Hepatocyte (in vitro differentiated cells): Measurements from ENCODE around the gene CENPP. TPM values are rescaled to one million over a fixed set of nuclear protein-coding genes. Genes with fewer than 3 reads are reported as not detected.
A peak's percentile ranks its signal among the peaks of the same experiment; 100 is the strongest.

Source experiments
- DNase-seq: peaks from one replicate; pipeline ENCODE4 v3.0.0-alpha.2; 2016; ENCODE audit warnings: low spot score
- H2AFZ ChIP-seq: fragments of 200-600 bp; sonication (generic); 2 replicates; pipeline ENCODE4 v1.6.0; 2016; ENCODE audit warnings: antibody characterized with exemption, mild to moderate bottlenecking
- H3K27ac ChIP-seq: fragments of 200-600 bp; sonication (generic); 2 replicates; pipeline ENCODE4 v1.5.1; 2016; ENCODE audit warnings: mild to moderate bottlenecking
- H3K27me3 ChIP-seq: fragments of 200-600 bp; sonication (generic); 2 replicates; pipeline ENCODE4 v1.6.1; 2016
- H3K36me3 ChIP-seq: fragments of 200-600 bp; sonication (generic); replicated peaks from 2 replicates; pipeline ENCODE4 v1.5.1; 2016; ENCODE audit warnings: low read depth; ENCODE audit not compliant: insufficient read depth
- H3K4me1 ChIP-seq: fragments of 200-600 bp; sonication (generic); 2 replicates; pipeline ENCODE4 v1.5.1; 2016; ENCODE audit warnings: mild to moderate bottlenecking, moderate library complexity; ENCODE audit not compliant: insufficient read depth
- H3K4me2 ChIP-seq: fragments of 200-600 bp; sonication (generic); 2 replicates; pipeline ENCODE4 v1.6.0; 2016
- H3K4me3 ChIP-seq: fragments of 200-600 bp; sonication (generic); 2 replicates; pipeline ENCODE4 v1.5.1; 2016; ENCODE audit warnings: mild to moderate bottlenecking
- H3K79me2 ChIP-seq: fragments of 200-600 bp; sonication (generic); 2 replicates; pipeline ENCODE4 v1.6.0; 2017; ENCODE audit warnings: mild to moderate bottlenecking
- H3K9me2 ChIP-seq: fragments of 200-600 bp; sonication (generic); replicated peaks from 2 replicates; pipeline ENCODE4 v1.6.0; 2017; ENCODE audit warnings: mild to moderate bottlenecking; ENCODE audit not compliant: insufficient read depth
- H3K9me3 ChIP-seq: fragments of 200-600 bp; sonication (generic); 2 replicates; pipeline ENCODE4 v1.5.1; 2016; ENCODE audit warnings: low read depth, mild to moderate bottlenecking
- H4K20me1 ChIP-seq: fragments of 200-600 bp; sonication (generic); 2 replicates; pipeline ENCODE4 v1.6.0; 2016; ENCODE audit warnings: mild to moderate bottlenecking; ENCODE audit not compliant: insufficient read depth, poor library complexity, severe bottlenecking
- EZH2 ChIP-seq: fragments of 200-600 bp; sonication (generic); IDR thresholded peaks from 2 replicates; pipeline ENCODE4 v1.6.1; 2016; ENCODE audit warnings: antibody characterized with exemption, mild to moderate bottlenecking, borderline replicate concordance
- EZH2phosphoT487 ChIP-seq: fragments of 200-600 bp; sonication (generic); IDR thresholded peaks from one replicate; pipeline ENCODE4 v1.6.1; 2018; ENCODE audit warnings: antibody characterized with exemption, mild to moderate bottlenecking, low read depth, moderate library complexity; ENCODE audit not compliant: unreplicated experiment, severe bottlenecking
- WGBS: methylation state at CpG from one replicate; pipeline ENCODE4 v1.1.6; 2016; ENCODE audit warnings: low lambda C conversion rate; ENCODE audit errors: missing lambda C conversion rate; 5-methylcytosine and 5-hydroxymethylcytosine counted together
- polyA plus RNA-seq: library from polyadenylated mRNA; unstranded; fragments of >200 nt; fragmentation: Nextera tagmentation; extraction: Ambion mirVana; gene quantifications from 2 replicates; pipeline ENCODE4 v1.2.1, GENCODE V29; 2016
- total RNA-seq: library from RNA; depleted of rRNA; stranded (reverse); fragments of >200 nt; gene quantifications from 2 replicates; pipeline ENCODE4 v1.2.3, GENCODE V29; 2014
- TF ChIP-seq, protein P1 (sequence below): fragments of 200-600 bp; sonication (generic); IDR thresholded peaks from 2 replicates; pipeline ENCODE4 v1.5.1; 2016; ENCODE audit warnings: antibody characterized with exemption, mild to moderate bottlenecking; ENCODE audit not compliant: poor library complexity

Gene CENPP
- total and polyA plus RNA-seq, 2 experiments from 2014 or later: 5.1 to 5.9 TPM

DNA sequence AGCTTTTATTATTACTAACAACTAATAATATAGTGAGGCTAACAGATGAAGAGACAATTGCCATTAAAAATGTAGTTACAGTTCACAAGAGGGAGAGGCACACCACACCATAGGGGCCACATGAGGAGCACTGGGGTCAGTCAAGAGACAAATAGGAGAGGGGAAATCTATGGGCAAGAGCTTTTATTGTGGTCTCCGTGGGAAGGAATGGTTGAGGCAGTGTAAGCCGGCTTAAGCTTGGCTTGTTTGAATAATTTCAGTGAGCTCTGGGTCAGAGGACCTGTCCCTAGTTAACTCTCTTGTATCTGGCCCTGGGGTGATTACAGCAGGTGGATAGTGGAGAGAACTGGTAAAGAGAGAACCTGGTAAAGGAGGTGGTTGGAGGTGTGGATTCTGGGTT is 43.3 kb downstream of the CENPP start:
- H4K20me1 ChIP-seq: no peaks in the 10 kb centered on the region
- H2AFZ ChIP-seq: no peak overlapping the region
- H3K9me2 ChIP-seq: no peaks in the 10 kb centered on the region
- H3K4me2 ChIP-seq: no peak overlapping the region
- no peak for DNase-seq
- WGBS: 16% methylated on average over 2 of the region's 2 CpGs
- H3K36me3 ChIP-seq: no peaks in the 10 kb centered on the region
- H3K9me3 ChIP-seq: no peaks in the 10 kb centered on the region
- no peak overlapping the region for H3K4me3 ChIP-seq
- no peaks in the 10 kb centered on the region for H3K27me3 ChIP-seq
- H3K27ac ChIP-seq: no peak overlapping the region
- H3K79me2 ChIP-seq: no peaks in the 10 kb centered on the region
- TF ChIP-seq, protein P1, sequence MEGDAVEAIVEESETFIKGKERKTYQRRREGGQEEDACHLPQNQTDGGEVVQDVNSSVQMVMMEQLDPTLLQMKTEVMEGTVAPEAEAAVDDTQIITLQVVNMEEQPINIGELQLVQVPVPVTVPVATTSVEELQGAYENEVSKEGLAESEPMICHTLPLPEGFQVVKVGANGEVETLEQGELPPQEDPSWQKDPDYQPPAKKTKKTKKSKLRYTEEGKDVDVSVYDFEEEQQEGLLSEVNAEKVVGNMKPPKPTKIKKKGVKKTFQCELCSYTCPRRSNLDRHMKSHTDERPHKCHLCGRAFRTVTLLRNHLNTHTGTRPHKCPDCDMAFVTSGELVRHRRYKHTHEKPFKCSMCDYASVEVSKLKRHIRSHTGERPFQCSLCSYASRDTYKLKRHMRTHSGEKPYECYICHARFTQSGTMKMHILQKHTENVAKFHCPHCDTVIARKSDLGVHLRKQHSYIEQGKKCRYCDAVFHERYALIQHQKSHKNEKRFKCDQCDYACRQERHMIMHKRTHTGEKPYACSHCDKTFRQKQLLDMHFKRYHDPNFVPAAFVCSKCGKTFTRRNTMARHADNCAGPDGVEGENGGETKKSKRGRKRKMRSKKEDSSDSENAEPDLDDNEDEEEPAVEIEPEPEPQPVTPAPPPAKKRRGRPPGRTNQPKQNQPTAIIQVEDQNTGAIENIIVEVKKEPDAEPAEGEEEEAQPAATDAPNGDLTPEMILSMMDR: no peak
- no peak for TF ChIP-seq EZH2phosphoT487
- TF ChIP-seq EZH2: no peak
- H3K4me1 ChIP-seq: no peaks in the 10 kb centered on the region

DNA sequence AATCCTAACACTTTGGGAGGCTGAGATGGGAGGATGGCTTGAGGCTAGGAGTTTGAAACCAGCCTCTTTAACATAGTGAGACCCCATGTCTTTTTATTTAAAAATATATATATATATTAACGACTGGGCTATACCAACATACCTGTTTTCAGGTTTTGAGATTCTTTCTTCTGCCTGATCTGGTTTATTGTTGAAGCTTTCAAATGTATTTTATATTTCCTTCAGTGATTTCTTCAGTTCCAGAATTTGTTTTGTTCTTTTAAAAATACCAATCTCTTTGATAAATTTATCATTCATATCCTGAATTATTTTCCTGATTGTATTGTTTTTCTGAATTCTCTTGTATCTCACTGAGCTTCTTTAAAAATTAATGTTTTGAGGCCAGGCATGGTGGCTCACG is 47.4 kb downstream of the CENPP start:
- Histone ChIP-seq H3K27me3 (no peaks in the 10 kb centered on the region), H3K36me3 (no peaks in the 10 kb centered on the region), H3K27ac (no peak overlapping the region), H3K4me3 (no peak overlapping the region), H4K20me1 (no peaks in the 10 kb centered on the region), H3K4me2 (no peak overlapping the region), H3K9me2 (no peaks in the 10 kb centered on the region), H2AFZ (no peak overlapping the region), H3K4me1 (peaks cover 4% of the 10 kb centered on the region), H3K79me2 (no peaks in the 10 kb centered on the region), H3K9me3 (no peaks in the 10 kb centered on the region)
- WGBS: 99% methylated on average over 2 of the region's 2 CpGs
- DNase-seq: no peak
- TF ChIP-seq EZH2phosphoT487: no peak
- TF ChIP-seq EZH2: no peak
- TF ChIP-seq, protein P1: no peak

DNA sequence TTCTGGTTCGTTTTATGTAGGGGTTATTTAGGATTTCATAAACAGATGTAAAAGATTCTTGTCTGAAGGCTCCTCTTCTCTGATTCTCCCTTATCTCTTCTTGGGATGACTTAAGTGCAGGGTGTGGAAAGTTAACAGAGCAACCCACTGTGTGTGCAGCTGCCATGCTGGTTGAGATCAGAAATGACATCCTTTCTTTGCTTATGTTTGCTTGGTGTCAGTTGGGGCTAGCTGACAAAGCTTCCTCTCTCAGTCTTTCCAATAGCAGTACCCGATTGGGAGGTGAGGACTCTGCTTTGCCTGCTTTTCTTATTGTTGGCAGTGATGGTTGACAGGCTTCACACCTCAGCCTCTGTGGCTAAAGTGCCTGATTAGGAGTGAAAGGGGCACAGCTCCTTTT is 52.1 kb downstream of the CENPP start:
- no peak overlapping the region for H2AFZ ChIP-seq
- no peaks in the 10 kb centered on the region for H3K9me2 ChIP-seq
- TF ChIP-seq EZH2: no peak
- TF ChIP-seq, protein P1: no peak
- TF ChIP-seq EZH2phosphoT487: no peak
- H3K79me2 ChIP-seq: no peaks in the 10 kb centered on the region
- H3K9me3 ChIP-seq: no peaks in the 10 kb centered on the region
- WGBS: 35% methylated on average over 2 of the region's 2 CpGs
- no peaks in the 10 kb centered on the region for H4K20me1 ChIP-seq
- H3K4me1 ChIP-seq: peaks cover 17% of the 10 kb centered on the region
- no peaks in the 10 kb centered on the region for H3K36me3 ChIP-seq
- H3K4me2 ChIP-seq: no peak overlapping the region
- no peak for DNase-seq
- no peaks in the 10 kb centered on the region for H3K27me3 ChIP-seq
- no peak overlapping the region for H3K4me3 ChIP-seq
- peak overlapping the region; percentile 52 for H3K27ac ChIP-seq
